Melanocyte of skin (primary cell): Measurements from ENCODE around the gene NOL4L. TPM values are rescaled to one million over a fixed set of nuclear protein-coding genes. Genes with fewer than 3 reads are reported as not detected.

ENCODE experiments used
- total RNA-seq, 2 donors: library from RNA; depleted of rRNA; stranded (reverse); fragments of >200 nt; gene quantifications; 2 replicates each; pipeline ENCODE4 v1.2.3, GENCODE V29; 2012

The NOL4L gene, protein sequence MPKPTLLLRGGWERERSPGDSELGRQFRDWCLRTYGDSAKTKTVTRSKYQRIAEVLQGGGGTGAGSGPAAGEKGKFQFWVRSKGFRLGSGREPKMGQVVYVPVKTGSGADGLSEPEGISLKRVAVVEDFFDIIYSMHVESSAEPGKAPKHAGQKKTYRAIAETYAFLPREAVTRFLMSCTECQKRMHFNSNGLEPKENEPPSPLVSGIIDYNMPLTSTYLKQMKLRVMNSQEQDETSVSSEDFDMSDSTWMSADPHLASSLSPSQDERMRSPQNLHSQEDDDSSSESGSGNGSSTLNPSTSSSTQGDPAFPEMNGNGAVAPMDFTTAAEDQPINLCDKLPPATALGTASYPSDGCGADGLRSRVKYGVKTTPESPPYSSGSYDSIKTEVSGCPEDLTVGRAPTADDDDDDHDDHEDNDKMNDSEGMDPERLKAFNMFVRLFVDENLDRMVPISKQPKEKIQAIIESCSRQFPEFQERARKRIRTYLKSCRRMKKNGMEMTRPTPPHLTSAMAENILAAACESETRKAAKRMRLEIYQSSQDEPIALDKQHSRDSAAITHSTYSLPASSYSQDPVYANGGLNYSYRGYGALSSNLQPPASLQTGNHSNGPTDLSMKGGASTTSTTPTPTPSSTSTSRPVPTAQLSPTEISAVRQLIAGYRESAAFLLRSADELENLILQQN
- 10 to 100 TPM in 1 of 2 donors, 1 to 10 TPM in 1; 7.6 to 11.3 TPM for total RNA-seq

GRCh38 chr20:32585011-32585585 is at the start of gene NOL4L:
NOL4L (minus strand) TSS chr20:32585333; CDS start chr20:32584890, 443 bp downstream.

Other genes with a start within 250 kb of the NOL4L start
- 10 to 100 TPM; 28.9 to 44.6 TPM for gene ASXL1, start 227.0 kb downstream of the NOL4L start, total RNA-seq
- gene C20orf203, start 88.6 kb upstream of the NOL4L start, total RNA-seq, result not detected
- gene COMMD7, start 158.1 kb upstream of the NOL4L start, total RNA-seq, result 10 to 100 TPM; 26.5 to 41.0 TPM
- gene DNMT3B, start 177.1 kb upstream of the NOL4L start, total RNA-seq, result 1 to 10 TPM; 1.0 to 2.7 TPM
- gene MAPRE1, start 234.6 kb upstream of the NOL4L start, total RNA-seq, result 100 to 1,000 TPM in 1 of 2 donors, 10 to 100 TPM in 1; 82.6 to 123 TPM